GM18861 (cell line): ENCODE measurements around the gene ZBTB38.

ENCODE experiments used
- ATAC-seq: cut with Tn5 transposase; IDR thresholded peaks from one replicate; pipeline ENCODE4 v1.9.1; 2021; ENCODE audit not compliant: unreplicated experiment

ZBTB38 gene

DNA sequence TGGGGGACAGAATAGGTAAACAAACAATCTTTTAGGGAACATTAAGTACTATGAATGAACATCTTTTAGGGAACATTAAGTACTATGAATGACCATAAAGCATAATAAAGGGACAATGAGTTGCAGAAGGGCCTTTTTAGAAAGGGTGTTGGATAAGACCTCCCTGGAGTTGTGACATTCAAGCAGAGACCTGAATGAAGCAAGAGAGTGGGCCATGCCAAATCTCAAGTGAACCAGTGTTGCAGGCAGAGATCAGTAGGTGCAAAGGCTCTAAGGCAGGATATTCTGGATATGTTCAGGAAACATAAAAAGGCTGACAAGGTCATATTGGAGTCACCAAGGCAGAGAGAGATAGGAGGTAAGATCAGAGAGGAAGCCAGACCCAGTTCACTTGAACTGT is 29.4 kb upstream of the ZBTB38 start:
- no peak for ATAC-seq

DNA sequence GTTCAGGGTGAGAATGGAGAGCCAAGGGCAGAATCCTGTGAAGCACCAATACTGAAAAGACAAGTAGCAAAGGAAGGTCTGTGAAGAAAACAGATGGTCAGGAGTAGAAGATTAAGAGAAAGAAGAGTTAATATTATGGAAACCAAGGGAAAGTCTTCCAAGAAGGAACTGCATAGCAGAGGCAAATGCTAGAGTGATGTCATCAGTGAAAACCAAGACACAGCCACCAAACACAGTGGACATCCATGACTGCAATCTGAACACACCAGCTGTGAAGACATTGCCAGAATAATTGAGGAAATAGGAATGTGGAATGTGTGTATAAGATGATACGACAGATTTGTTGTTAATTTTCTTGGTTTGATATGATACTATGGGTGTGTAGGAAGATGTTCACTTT is 26.8 kb upstream of the ZBTB38 start:
- ATAC-seq = no peak

DNA sequence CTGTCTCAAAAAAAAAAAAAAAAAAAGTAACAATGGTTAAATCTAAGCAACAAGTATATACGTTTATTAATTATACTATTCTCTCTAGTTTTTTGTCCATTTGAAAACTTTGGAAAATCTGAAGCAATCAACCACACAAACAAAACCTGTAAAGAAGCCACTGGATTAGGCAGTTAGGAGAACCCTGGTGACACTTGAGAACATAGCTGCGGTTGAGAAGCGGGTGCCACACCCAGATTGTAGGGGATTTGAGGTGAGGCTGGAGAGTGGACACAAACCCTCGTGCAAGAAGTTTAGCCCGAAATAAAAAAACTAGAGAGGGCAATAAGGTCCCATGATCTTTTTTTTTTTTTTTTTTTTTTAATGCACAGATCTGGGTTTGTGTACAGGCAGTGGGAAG is 25.9 kb upstream of the ZBTB38 start:
- ATAC-seq = no peak

DNA sequence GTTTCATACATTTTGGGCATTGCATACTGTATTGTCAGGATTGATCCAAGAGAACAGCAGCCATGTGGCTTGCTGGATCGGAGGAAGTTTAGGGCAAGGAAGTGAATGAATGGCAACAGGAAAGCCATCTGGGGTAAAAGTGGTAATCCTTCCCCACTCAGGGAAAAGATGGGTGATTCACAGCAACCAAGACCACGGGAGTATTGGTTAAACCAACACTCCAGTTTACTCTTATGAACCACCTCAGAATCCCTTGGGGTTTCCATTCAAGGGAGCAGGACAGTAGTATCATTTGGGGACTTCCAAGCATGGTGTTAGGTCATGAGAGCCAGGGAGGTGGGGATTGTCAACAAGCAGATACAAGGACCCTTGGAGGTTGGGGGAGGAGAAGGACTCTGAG is 25.2 kb upstream of the ZBTB38 start:
- no peak for ATAC-seq

DNA sequence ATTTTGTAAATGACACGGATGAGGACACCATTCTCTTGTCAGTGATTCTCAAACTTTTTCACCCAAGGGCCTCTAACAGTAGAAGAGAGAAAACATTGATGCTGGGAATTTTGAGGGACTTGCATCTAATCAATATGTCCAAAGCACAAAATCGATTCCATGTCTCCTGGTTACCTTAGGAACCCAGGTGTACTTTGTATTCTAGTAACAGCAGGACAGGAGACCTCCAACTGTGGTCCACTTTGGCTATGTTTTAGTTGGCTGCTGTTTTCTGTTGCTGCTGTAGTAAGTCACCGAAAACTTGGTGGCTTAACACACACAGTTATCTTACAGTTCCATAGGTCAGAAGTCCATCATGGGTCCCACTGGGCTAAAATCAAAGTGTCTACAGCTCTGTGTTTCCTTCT is 24.4 kb upstream of the ZBTB38 start:
- no peak for ATAC-seq

DNA sequence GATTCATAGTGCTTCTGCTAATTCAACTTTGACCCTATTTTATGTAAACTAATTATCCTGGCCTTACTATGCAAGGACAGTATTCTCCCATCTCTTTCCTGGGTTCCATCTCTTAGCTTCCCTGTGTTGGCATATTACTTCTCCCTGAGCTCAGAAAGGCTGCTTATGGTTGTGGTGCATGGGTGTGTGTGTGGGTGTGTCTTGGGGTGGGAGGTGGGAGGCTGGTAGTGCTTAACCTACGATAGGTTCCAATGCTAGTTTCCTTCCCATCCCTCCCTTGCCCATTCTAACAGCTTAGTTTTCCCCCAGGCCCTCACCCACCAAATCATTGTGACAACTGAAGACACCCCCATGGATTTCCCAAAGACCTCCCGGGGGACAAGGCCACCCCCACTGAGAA is 22.8 kb upstream of the ZBTB38 start:
- ATAC-seq = no peak

DNA sequence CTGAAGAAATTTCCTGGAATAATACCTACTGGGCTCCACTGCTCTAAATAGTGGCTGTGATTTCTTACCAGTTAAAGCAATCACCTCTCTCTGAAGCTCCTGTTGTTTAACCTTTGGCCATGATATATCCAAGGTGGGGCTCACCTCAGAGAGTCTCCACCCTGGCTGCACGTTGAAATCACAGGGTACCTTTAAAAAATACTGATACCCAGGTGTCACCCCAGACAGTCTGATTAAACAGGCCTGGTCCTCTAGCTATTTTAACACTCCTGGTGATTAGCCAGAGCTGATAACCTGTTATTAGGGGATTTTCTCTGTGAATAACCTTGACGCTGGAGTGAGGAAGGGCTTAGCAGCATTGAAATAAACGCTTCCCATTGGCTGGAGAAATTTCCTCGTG is 22.3 kb upstream of the ZBTB38 start:
- no peak for ATAC-seq

DNA sequence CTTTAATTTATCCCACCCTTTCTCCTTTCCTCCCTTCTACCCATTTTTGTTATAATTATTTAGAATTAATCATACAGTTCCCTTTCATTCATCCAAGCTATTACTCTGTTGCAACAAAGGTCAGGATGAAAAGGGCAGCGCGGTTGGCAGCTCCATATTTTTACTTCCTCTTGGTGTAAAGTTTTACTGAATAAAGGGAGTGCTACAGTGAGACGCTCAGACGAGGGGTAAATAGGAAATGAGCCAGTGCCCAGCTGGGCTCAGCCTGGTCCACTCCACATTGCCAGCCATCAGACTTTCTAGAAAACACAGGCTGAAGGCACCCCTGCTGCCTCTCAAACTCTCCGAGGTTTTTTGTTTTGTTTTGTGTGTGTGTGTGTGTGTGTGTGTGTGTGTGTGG is 21.9 kb upstream of the ZBTB38 start:
- ATAC-seq = no peak

DNA sequence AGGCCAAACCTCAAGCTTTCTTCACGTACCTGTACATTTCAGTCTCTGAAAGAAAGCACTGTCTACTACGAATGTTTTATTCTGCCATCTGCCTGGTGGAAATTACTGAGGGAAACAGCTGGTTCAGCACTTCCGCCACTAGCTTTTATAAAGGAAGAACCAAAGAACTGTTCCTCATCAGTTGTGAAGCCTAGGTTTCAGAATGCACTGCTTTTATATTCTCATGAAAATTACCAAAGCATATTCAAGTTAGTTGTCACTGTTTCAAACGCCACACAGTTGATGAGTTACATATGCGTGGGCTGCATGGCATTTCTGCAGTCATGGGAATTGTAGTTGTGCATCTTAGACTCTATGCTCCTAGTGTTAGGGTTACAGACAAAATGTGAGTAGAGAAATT is 21.5 kb upstream of the ZBTB38 start:
- ATAC-seq = no peak

DNA sequence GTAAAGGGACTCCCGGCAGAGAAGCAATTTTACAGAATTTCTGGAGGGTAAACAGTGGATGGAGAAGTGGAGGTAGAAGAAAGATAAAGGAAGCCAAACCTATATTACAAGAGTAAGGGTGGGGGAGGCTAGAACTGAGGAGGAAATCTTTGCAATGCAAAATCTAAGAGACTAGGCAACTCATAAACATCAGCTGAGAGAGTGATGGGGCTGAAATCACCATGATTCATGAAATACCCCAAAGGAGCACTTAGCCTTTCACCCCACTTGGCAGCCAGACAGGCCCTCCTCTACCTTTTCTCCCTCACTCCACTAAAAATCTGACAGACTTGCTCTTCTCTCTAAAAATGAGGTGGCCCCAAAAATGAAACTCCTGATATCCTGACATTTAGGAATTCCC is 19.5 kb upstream of the ZBTB38 start:
- no peak for ATAC-seq

DNA sequence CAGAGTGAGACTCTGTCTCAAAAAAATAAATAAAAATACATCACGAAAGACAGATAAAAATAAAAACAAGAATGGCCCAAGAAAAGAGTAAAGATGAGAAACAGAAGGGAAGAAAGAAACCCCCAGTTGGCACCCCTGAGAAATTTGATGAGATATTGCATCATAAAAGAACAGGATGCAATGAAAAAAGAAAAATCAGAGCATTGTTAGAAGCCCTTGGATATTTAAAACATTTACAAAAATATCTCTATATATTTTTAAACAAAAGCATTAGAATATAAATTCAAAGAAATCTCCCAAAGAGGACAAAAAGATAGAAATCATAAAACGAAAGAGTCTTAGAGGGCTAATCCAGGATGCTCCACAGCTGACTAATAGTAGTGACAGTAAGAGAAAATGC is 18.6 kb upstream of the ZBTB38 start:
- ATAC-seq = no peak

DNA sequence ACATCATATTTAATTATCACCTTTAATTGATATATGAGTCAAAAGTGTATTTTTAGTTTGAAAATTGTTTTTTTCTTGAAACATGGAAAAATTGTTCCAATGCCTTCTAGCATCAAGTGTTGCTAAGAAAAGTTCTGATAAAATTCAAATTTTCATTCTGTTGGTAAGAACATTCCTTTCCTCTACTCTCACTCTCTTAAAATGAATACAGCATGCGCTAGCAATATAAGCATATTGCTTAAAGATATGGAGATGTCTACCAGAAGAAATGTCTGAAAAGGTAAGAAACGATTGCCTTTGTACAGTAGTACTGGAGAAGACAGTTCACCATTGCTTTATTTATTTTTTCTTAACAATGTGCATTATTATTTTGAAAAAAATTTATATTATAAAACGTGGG is 17.6 kb upstream of the ZBTB38 start:
- ATAC-seq = no peak

DNA sequence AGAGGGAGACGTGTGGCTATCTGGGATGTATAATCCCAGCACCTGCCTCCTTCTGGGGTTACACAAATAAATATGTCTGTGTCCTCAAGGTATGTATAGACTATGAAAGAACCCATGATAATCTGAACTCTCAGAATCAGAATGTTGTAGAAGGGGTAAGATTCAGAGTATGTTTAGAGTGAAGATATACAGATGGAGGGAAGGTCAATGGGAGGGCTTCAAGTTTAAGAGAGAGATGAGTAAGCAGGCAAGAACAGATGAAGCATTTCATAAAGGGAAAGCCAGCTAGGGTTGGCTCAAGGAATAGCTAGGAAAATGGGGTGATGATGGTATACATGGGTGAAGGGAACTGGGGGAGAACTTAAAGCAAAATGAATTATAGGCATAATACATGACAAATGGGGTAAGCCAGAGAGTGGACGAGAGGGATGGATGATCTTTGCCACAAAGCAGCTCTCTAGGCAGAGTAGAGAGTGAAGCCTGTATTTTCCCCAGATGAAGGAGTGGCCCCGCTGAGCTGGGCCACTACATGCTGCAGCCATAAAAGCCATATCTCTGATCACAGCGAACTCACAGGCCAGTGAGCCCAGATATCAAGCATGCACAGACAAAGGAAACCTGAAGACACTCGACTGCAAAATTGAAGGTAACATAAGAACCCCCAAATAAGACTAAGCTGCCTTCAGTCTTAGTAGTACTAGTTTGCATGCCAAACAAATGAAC is 15.9 kb upstream of the ZBTB38 start:
- ATAC-seq = no peak

DNA sequence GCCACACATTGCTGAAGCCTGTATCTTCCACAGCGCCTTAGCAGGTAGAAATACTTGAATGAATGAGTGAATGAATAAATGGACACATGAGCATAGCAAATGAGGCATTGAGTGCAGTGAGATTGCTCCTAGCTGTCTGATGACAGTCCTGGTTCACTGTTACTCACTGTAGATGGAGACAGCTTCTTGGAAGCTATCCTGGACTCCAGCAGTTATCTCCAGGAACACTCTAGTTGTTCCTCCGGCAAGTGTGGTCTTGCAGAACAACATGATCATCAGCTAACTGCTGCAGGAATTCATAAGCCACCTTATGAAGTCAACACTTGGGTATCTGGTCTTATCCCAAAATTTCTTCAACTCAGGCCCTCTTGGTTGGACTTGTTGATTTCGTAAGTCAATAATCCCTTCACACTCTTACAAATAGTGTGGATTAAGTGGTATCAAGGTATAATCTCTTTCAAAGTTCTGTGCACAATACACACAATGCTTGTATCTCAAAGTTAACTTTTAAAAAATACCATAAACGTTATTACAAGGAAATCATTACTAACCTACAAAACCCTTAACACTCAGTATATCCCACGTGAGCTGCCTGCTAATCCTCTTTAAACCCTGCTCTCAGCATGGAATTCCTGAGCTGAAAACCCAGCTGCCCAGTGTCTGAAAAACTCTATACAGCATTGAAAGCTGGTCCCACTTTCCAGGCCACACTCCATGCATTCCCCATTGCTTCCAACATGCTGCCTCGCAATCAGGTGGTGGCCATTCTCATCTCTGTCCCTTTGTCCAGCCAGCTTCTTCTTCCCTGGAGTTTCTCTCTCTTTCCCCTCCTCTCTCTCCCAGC is 14.4 kb upstream of the ZBTB38 start:
- ATAC-seq = no peak

DNA sequence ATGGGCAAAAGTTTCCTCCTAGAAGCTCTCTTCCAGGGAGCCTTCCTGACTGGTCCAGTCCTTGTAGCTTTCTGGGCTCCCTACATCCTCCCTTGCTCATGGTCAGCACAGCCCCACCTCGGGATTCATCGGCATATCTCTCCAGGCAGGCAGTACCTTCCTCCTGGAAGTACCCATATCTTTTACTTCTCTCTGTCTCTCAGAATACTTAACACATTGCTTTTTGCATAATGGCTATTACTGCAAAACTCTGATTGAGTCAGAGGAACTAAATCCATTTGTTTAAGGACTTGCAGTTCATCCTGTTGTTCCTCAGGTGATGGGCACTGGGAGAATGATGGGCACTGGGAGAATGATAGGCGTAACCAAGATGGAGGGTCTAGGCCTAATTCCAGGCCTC is 13.8 kb upstream of the ZBTB38 start:
- no peak for ATAC-seq

DNA sequence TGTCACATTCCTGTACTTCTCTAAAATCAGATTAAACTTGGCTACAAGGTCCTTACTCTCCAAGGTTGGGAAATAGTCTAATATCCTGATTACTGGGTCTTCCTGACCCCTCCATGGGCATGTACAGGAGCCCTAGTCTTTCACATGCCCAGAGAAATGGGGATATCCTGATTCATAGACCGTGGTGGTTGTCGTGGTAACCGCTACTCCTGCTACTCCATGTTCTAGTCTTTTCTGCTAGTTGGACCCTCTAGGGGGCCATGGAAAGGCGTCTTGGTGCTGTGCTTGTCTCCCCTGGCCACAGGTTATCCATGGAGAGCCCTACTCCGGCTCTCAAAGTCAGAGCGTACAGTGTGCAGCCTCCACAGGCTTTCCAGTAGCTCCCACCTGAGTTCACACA is 13.1 kb upstream of the ZBTB38 start:
- ATAC-seq = no peak

DNA sequence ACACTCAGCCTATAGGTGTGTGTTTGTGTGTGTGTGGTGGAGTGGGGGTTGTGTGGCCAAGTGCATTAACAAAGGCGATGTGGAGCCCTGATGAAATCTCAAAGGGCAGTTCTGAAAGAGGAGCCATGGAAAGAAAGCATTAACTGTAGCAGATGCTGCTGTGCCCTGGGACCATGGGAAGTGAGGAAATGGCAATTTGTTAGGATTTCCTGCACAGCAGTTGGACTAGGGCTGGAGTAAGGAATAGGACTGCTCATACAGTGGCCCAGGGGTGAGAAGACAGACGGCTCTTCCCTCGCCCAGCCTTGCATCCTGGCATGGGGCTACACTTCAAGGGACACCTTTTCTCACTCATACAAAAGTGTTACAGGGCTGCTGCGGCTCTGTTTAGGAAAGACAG is 12.3 kb upstream of the ZBTB38 start:
- no peak for ATAC-seq

DNA sequence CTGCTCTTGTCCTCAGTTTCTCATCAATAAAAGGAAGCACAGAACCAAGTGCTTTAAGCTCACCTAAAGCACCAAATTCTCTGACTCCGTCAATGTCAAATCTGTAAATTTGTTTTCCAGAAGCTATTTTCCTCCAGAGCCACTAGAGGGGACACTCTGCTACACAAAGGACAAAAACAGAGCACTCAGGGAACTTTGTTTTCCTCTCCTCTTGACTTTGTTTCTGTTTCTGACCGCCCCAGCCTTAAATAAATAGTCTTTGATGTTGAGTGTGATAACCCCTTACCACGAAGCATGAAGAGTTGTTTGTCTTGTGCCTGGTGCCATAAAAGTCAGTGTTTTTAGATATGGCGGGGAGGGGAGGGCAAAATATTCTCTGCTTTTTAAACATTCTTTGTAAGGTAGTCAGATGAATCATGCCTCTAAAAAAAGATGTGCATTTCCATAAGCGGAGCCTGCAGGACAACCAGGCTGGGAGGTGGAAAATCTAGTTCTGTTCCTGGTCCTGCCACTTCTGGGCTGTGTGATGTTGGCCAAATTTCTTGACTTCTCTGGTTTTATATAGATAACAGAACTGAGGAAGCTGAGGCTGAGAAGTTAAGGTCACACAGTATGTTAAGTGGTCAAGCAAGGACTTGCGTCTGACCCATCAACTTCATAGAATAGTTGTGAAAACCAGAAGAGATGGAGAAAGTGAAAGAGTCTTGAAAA is 7.3 kb upstream of the ZBTB38 start:
- peak; percentile 73 for ATAC-seq

DNA sequence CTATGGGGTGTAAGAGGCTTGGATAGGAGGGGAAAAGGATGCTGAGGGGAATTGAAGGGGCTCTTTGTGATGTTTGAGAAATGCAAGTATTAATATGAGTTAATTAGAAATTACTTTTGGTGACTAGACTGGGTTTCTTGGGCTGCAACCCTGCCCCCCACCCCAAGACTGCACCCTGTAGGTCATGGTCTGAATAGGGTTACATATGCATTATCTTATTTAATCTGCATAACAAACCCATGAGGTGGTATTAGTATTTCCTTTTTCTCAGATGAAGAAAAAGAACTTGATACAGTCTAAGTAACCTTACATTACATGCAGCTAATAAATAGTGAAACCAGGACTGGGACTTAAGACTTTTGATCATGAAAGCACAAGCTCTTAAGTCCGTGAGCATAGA is 5.6 kb upstream of the ZBTB38 start:
- ATAC-seq = no peak

DNA sequence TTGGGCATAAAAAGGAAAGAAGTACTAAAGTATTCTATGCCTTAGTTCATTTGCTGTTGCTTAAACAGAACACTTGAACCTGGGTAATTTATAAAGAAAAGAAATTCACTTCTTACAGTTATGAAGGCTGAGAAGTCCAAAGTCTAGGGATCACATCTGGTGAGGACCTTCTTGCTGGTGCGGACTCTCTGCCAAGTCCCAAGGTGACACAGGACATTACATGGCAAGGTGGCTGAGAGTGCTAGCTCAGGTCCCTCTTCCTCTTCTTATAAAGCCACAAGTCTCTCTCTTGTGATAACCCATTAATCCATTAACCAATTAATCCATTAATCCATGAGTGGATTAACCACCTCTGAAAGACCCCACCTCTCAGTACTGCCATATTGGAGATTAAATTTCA is 3.1 kb upstream of the ZBTB38 start:
- no peak for ATAC-seq

DNA sequence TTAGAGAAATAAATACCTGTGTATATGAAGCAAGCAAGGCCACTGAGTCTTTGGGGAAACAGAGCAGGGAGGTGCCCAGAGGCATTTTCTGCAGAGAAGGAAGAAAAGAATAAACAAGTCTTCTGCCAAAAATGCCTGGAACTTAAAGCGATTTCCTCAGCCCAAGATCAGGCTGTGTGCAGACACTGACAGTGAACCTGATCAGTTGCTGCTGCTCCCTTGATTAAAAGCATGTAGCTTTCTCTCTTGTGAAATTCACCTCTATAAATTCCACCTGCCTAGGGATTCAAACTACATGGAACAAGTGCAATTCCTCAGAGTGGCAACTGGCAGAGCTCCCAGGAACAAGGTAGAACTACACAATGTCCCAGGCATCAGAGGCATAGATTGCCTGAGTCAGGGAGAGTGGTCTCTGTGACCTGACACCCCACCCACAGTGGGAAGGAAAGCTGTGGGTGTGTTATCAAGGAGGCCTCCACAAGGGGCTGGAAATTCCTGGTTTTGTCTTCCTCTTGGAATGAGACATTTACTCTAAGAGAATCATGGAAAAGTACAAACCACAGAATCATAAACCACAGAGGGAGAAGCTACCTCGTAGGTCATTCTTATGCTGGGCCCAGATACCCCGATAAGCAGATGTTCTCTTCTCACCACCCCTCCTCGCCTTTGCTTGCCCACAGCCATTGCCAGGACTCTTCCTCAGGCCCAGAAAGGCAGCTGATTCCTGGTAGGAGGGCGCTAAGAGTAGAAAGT is 1.8 kb upstream of the ZBTB38 start:
- ATAC-seq = no peak
